Measurements from ENCODE around the gene OXER1. TPM values are rescaled to one million over a fixed set of nuclear protein-coding genes. Genes with fewer than 3 reads are reported as not detected.

Gene OXER1
- total and polyA plus RNA-seq, 9 of the 15 experiments (the other 6 are each of a cell fraction or from before 2014, with no cell fraction given): not detected

DNA sequence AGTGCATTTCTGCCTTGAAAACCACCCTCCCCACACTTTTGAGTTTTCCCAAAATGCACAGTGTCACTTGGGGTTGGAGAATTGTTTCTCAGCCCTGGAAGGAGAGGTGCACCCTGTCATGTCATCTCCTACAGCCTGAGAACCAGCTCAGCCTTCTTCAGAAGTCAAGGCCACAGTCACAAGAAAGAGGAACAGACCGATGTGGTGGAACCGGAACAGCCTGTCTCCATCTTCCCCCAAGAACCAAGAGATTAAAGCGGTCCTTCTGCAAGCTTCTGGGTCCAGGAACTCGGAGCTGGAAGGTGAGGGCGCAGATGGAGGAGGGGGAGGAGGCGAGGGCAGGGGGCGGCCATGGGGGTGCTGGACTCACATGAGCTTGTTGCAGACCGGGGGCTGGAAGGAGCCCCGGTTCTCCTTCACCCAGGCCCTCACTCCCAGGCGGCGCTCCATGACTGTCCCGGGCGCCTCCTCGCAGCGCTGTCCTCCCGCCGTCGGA, 28.2 kb upstream of the OXER1 start:
- FAIRE-seq: no peak
- DNase-seq (ENCODE audit: extremely low read depth in 1 of 4, low spot score in 3 of 4): no peak
- peaks cover 0 to 11% of the 10 kb centered on the region in 2 experiments; a peak in 1 of 5 replicates for H3K4me1 ChIP-seq (replicated peaks in 1 of 2; ENCODE audit: control insufficient read depth in 2 of 2, insufficient read depth in 2 of 2, low read length in 2 of 2)
- ChIA-PET CTCF (ENCODE audit: low intra/inter-chr PET ratio) (no interaction called here), POLR2A (interaction anchor here (0.9 to 1.1 kb wide), 2 partner anchors 9 to 17 kb away, joined by 3 read pairs; no protein-coding TSS in a partner anchor)
- no TSS peak for BruUV-seq (replicated peaks)
- H3K27me3 ChIP-seq (ENCODE audit: control insufficient read depth in 2 of 2, insufficient read depth in 2 of 2, low read length in 2 of 2): peaks cover 2 to 35% of the 10 kb centered on the region in 2 experiments; a peak in 4 of 5 replicates
- H3K4me2 ChIP-seq (ENCODE audit: insufficient read depth, low read length): no peak overlapping the region
- no peak for ATAC-seq
- H3K9ac ChIP-seq (ENCODE audit: insufficient read depth in 1 of 2, low read depth in 2 of 2, low read length in 2 of 2): no peak overlapping the region
- no peaks in the 10 kb centered on the region for H3K36me3 ChIP-seq (ENCODE audit: control insufficient read depth, insufficient read depth, low read length)
- 19% methylated on average over 3 of the region's 18 CpGs for WGBS (ENCODE audit: insufficient coverage, low coverage, missing lambda C conversion rate)
- H4K20me1 ChIP-seq (replicated peaks; ENCODE audit: control insufficient read depth, insufficient read depth, low read length): no peaks in the 10 kb centered on the region; the same call in 1 of the 2 replicates
- H2AFZ ChIP-seq (ENCODE audit: low read depth, low read length): no peak overlapping the region
- H3K4me3 ChIP-seq: no peak overlapping the region
- no peak overlapping the region for H3K27ac ChIP-seq (ENCODE audit: extremely low read depth, low read depth, low read length)
- TF ChIP-seq, protein P1, sequence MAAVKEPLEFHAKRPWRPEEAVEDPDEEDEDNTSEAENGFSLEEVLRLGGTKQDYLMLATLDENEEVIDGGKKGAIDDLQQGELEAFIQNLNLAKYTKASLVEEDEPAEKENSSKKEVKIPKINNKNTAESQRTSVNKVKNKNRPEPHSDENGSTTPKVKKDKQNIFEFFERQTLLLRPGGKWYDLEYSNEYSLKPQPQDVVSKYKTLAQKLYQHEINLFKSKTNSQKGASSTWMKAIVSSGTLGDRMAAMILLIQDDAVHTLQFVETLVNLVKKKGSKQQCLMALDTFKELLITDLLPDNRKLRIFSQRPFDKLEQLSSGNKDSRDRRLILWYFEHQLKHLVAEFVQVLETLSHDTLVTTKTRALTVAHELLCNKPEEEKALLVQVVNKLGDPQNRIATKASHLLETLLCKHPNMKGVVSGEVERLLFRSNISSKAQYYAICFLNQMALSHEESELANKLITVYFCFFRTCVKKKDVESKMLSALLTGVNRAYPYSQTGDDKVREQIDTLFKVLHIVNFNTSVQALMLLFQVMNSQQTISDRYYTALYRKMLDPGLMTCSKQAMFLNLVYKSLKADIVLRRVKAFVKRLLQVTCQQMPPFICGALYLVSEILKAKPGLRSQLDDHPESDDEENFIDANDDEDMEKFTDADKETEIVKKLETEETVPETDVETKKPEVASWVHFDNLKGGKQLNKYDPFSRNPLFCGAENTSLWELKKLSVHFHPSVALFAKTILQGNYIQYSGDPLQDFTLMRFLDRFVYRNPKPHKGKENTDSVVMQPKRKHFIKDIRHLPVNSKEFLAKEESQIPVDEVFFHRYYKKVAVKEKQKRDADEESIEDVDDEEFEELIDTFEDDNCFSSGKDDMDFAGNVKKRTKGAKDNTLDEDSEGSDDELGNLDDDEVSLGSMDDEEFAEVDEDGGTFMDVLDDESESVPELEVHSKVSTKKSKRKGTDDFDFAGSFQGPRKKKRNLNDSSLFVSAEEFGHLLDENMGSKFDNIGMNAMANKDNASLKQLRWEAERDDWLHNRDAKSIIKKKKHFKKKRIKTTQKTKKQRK (IDR thresholded peaks at IDR 0.05; ENCODE audit: borderline replicate concordance, low read depth, low read length): no peak
- TF ChIP-seq SPI1 (IDR thresholded peaks at IDR 0.05; ENCODE audit: borderline replicate concordance, low read depth, low read length): peak; percentile 31; the same call in 1 of the 2 replicates
- no peaks in the 10 kb centered on the region for H3K79me2 ChIP-seq (ENCODE audit: control insufficient read depth, insufficient read depth, low read length)
- intact Hi-C loops (cut with micrococcal nuclease): no loop called here
- in situ Hi-C loops (cut with MboI): loop anchor here (25.0 kb wide), 1 partner anchor 280 kb away; no protein-coding TSS in a partner anchor
- H3K9me3 ChIP-seq (replicated peaks; ENCODE audit: control insufficient read depth, insufficient read depth, low read depth, low read length): no peaks in the 10 kb centered on the region
- H3K9me1 ChIP-seq (ENCODE audit: control insufficient read depth, insufficient read depth, low read length): no peaks in the 10 kb centered on the region
